Lower leg skin (tissue), 3 donors: ENCODE data around the gene TMEM119.

ENCODE experiments used
- POLR2A ChIP-seq, 2 donors: fragments of 450-650 bp; IDR thresholded peaks; one replicate each; pipeline ENCODE4 v1.6.1; 2016 to 2017; ENCODE audit warnings: antibody characterized with exemption in 2 of 2, mild to moderate bottlenecking in 1 of 2, moderate library complexity in 1 of 2
- TF ChIP-seq, protein P1 (sequence below), 3 donors: fragments of 450-650 bp; IDR thresholded peaks; one replicate each; pipeline ENCODE4 v1.5.1; 2016; ENCODE audit warnings: antibody characterized with exemption in 3 of 3, mild to moderate bottlenecking in 3 of 3, moderate library complexity in 2 of 3

DNA sequence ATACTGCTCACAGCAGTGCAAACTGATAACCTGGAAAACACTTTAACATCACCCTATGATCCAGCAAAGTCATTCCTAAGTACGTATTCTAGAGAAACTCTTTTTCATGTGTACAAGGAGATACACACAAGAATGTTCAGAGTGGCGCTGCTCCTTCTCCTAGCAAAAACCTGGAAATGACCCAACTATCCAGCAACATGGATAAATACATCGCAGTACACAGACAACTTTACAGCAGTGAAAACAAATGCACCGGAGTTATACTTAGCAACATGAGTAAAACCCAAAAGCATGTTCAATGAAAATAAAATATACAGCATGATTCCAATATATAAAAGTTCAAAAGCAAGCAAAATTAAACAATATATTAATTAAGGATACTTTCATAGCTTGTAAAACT lies 55.6 kb downstream of the TMEM119 start:
- no peak for TF ChIP-seq POLR2A (IDR thresholded peaks at IDR 0.05)
- TF ChIP-seq, protein P1, sequence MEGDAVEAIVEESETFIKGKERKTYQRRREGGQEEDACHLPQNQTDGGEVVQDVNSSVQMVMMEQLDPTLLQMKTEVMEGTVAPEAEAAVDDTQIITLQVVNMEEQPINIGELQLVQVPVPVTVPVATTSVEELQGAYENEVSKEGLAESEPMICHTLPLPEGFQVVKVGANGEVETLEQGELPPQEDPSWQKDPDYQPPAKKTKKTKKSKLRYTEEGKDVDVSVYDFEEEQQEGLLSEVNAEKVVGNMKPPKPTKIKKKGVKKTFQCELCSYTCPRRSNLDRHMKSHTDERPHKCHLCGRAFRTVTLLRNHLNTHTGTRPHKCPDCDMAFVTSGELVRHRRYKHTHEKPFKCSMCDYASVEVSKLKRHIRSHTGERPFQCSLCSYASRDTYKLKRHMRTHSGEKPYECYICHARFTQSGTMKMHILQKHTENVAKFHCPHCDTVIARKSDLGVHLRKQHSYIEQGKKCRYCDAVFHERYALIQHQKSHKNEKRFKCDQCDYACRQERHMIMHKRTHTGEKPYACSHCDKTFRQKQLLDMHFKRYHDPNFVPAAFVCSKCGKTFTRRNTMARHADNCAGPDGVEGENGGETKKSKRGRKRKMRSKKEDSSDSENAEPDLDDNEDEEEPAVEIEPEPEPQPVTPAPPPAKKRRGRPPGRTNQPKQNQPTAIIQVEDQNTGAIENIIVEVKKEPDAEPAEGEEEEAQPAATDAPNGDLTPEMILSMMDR (IDR thresholded peaks at IDR 0.05): no peak
